DMS153 (cell line): ENCODE results near the gene PTOV1.
"Not testable (repeated sequence)": the region's sequence is repeated elsewhere in the genome, so short reads cannot be mapped to it uniquely, and the experiment has no call there.

Source experiments
- DNase-seq: peaks from one replicate; lab custom pipeline; 2025; lab: John Stamatoyannopoulos, UW

The PTOV1 gene

DNA sequence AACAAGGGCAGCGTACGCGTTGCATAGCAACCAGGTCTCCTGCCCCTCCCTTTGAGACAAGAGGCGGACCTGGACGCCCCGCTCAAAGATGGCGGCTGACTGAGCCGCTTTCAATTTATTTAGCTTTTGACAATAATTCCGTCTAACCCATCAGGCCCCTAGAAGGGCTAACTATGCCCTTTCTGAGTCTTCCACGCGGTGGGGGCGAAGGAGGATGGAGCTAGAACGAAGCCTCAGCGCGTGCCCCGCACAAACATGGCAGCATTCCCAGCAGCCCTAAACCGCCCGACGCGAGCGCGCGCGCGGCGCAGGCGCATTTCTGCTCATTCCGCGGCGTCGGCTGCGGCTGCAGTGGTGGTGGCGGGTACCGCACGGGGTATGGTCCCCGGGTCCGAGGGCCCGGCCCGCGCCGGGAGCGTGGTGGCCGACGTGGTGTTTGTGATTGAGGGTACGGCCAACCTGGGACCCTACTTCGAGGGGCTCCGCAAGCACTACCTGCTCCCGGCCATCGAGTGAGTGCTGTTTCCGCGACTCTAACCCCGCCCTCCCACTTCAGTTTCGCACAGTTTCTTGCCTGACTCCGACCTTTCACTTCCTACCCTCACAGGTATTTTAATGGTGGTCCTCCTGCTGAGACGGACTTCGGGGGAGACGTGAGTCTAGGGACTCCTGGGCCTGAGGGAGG is 32.9 kb upstream of the PTOV1 start, which contains the start of gene MED25:
Gene MED25 (plus strand): TSS at position 326 of the 685 bp plus-strand sequence. CDS start 53 bp downstream, at position 379.
- DNase-seq = peak; percentile 82

DNA sequence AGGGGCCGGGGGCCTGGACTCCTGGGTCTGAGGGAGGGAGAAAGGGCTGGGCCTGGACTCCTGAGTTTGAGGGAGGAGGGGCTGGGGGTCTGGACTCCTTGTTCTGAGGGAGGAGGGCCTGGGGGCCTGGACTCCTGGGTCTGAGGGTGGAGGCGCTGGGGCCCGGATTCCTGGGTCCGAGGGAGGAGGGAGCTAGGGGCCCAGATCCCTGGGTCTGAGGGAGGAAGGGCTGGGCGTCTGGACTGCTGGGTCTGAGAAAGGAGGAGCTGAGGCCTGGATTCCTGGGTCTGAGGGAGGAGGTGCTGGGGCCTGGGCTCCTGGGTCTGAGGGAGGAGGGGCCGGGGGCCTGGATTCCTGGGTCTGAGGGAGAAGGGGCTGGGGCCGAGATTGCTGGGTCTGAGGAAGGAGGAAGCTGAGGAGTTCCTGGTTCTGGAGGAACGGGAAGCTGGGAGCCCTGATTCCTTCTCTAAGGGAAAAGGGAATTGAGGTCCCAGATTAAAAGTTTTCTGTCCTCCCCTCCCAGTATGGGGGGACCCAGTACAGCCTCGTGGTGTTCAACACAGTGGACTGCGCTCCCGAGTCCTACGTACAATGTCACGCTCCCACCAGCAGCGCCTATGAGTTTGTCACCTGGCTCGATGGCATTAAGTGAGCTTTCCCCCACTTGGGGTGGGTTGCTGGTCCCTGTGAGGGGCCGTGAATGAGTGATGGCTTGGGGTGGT is 32.1 kb upstream of the PTOV1 start:
- no peak for DNase-seq

DNA sequence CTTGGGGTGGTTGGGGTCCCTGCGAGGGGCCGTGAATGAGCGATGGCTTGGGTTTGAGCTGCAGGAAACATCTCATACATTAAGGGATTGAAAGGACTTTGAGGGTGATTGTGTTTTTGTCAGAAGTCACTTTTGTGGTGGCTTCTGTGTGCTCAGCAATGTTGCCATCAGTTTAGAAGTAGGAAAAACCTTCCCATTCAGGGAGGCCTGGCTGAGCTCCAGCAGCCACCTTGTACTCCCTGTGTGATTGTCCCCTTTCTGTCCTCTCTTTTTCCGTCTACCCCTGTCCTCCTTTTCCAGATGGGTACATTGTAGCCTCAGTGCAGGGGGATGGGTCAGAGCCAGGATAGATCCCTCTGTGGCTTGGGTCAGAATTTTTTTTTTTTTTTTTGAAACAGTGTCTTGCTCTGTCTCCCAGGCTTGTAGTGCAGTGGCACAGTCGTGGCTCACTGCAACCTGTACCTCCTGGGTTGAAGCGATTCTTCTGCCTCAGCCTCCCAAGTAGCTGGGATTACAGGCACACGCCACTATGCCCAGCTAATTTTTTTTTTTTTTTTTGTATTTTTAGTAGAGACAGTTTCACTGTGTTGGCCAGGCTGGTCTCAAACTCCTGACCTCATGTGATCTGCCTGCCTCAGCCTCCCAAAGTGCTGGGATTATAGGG is 31.4 kb upstream of the PTOV1 start:
- not testable (repeated sequence) for DNase-seq

DNA sequence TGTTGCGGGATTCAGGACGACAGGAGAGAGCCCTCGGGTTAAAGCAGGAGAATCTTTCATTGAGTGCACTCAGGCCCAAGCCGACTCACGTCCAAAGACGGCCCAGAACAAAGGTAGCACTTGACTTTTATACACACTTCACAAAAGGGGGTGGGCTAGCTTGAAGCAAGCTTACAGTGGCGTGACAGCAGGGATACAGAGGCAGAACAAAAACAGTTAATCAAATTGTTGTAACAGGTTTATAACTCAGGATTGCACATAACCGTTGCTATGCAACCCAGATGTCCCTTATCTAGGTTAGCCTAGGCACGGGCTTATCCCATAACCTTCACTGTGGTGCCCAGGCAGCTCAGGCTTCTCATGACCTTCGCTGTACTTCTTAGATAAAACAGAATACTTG is 30.8 kb upstream of the PTOV1 start:
- DNase-seq = peak; percentile 80

DNA sequence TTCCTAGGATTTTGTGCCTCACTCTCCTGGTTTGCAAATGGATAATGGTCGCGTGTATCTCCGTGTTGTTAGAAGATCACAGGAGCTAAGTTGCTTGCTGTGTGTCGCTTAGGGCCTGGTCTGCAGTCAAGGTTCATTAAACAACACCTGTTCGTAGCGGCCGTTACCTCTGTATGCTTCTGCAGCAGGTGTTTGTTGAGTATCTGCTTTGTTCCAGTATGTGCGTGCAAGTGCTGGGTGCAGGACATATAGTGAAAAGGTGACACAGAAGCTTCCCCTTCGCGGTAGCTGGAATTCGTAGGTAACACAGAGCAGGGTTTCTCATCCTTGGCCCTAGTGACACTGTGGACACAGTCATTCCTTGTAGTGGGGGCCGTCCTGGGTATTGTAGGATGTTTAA is 27.5 kb upstream of the PTOV1 start:
- peak; percentile 60 for DNase-seq

DNA sequence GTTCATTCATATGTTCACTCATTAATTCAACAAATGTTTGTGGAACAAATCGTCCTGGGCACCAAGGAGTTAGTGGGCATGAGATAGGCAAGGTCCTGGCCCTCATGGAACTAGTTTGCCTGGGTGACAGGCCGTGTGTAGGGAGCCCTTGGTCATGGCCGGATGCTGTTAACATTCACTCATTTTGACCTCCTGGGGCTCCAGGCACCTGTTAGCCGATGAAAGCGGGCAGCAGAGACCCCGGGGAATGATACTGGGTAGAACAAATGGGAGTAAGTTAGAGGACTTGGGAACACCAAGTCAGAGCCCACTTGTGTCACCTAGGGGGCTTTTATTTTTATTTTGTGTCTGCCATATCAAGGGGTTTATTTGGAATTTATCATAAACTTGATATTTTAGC is 26.3 kb upstream of the PTOV1 start:
- DNase-seq = no peak

DNA sequence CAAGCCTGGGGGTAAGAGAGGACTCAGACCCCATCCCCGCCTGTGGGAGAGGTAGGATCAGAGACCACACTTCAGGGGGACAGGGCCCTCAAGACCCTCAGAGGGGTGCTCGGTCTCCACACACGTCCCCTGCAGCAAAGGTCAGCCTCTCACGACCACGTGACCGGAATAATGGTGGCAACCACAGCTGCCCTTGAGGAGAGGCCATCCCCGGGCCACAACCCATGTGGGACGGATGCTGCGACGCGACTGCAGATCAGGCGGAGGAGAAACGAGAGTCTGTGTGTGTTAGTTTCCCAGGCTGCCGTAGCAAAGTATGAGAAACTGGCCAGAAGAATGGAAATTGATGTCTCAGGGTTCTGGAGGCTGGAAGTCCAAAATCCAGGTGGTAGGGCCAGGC is 23.9 kb upstream of the PTOV1 start:
- DNase-seq = no peak

DNA sequence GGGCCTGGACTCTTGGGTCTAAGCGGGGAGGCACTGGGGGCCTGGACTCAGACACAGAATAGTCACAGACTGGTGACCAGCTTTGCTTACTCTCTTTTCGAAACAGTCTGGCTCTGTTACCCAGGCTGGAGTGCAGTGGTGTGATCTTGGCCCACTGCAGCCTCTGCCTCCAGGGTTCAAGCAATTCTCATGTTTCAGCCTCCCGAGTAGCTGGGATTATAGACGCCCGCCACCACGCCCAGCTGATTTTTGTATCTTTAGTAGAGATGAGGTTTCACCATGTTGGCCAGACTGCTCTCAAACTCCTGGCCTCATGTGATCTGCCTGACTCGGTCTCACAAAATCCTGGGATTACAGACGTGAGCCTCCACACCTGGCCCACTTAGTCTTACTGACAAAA is 21.8 kb upstream of the PTOV1 start:
- DNase-seq = no peak

DNA sequence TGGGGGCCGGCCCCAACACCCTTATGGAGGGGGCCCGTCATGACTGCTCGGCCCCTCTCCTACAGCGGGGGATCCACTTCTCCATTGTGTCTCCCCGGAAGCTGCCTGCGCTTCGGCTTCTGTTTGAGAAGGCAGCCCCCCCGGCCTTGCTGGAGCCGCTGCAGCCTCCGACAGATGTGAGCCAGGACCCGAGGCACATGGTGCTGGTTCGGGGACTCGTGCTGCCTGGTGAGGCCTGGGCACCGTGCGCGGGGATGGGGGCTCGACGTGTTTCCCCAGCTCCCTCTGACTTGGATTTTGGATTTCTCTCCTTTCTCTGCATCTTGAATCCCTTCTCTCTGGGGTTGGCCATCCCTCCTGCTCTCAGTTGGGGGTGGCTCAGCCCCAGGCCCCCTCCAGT is 21.2 kb upstream of the PTOV1 start:
- no peak for DNase-seq

DNA sequence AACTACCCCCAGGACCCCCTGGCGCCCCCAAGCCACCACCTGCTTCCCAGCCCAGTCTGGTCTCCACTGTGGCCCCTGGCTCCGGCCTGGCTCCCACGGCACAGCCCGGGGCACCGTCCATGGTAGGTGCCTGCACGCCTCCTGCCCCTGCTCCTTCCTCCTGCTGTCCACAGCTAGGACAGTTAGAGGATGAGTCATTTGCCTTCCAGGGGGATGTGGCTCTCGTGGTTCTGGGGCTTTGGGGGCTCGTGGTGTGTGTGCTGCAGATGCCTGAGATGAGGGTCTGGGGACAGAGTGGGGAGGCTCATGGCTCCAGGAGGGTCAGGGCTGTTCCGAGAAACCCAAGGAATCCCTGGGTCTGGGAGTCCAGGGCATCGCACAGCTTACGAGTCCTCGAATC is 20.2 kb upstream of the PTOV1 start:
- DNase-seq = no peak

DNA sequence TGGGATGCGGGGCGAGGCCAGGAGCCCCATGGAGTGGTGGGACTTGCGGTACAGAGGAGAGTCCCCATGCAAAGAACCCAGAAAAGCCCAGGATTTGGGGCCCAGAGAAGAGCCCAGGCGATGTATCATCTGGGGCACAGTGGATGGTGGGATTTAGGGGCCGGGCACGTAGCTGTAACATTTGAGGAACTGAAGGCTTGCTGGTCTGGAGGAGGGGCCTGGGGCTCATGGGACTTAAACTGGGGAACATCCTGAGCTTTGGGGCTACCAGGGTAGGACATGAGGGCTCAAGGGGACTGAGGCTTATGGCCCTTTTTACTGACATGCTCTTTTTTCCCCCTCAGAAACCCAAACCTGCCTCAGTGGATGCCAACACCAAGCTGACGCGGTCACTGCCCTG is 19.4 kb upstream of the PTOV1 start:
- DNase-seq = no peak

DNA sequence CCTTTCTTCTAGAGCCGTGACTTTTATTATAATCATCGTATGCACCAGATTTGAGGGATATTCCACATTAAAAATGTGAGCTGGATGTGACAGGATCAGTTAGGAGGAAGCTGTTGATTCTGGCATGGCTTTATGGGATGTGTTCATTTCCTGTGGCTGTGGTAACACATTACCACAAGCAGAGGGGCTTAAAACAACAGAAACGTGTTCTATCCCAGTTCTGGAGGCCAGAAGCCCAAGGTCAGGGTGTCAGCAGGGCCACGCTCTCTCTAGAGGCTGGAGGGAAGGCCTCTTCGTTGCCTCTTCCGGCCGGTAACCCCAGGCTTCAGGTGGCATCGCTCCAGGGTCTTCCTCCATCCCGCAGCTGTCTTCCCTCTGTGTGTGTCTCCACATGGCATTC is 18.4 kb upstream of the PTOV1 start:
- DNase-seq = no peak

DNA sequence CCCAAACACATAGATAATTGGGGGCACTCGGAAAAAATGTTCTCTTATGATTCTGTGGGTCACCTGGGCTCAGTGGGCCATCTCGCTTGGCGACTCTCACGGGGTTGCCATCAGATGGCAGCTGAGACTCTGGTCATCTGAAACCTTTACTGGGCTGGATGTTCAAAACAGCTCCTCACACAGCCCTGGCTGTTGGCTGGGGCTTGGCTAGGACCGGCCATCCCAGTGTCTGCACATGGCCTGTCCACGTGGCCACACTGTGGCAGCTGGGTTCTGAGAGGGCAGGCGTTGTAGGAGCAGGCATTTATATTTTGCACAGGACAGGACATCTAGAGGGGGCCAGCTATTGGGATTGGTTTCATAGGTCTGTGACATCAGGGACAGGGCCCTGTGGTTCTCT is 17.4 kb upstream of the PTOV1 start:
- no peak for DNase-seq

DNA sequence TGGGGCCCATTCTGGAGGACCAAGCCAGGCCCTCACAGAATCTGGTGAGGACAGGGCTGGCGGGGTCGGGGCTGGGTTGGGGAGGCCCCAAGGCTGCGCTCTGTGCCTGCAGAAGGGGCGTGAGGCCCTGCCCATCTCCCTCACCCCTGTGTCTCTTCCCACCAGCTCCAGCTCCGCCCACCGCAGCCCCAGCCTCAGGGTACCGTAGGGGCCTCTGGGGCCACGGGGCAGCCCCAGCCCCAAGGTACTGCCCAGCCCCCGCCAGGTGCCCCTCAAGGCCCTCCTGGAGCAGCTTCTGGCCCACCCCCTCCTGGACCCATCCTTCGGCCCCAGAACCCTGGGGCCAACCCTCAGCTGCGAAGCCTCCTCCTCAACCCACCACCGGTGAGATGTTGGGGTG is 15.4 kb upstream of the PTOV1 start:
- DNase-seq = no peak

DNA sequence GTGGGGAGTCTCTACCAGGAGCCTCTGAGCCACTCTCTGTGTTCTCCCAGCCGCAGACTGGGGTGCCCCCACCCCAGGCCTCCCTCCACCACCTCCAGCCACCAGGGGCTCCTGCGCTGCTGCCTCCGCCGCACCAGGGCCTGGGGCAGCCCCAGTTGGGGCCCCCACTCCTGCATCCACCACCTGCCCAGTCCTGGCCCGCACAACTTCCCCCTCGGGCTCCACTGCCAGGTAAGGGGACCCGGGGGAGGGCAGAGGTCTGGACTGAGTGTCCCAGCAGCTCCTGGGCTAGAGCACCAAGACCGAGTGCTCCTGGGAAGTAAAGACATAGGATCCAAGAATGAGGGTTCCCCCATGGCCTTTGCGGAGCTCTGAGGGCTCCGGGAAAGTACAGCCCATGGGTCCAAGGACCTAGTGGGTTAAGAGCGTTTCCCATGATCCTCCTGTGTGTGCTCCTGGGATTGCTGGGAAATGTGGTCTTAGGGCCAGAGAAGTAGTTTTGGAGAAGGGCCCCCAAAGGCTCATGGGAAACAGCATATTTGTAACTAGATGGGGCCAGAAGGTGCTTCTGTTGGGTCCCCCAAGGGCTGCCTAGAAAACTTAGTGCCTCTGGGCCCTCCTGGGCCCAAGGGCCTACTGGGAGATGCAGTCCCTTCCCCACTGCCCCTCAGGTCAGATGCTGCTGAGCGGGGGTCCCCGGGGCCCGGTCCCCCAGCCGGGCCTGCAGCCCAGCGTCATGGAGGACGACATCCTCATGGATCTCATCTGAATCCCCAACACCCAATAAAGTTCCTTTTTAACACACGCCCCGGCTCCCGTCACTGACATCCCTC is 14.6 kb upstream of the PTOV1 start:
- no peak for DNase-seq

DNA sequence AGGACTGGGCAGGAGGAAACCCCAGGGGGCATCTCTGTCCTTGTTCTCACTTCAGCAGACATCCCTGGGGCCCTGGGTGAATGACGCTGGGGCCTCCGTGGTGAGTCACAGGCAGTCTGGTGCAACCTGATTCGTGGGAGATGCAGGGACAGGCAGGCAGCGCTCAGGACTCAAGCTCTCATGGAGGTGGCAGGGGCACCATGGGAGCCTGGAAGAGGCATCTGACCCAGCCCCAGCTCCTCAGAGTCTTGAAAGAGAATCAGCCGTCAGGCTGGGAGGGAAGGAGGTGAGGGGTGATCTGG is 14.0 kb upstream of the PTOV1 start:
- DNase-seq = no peak

DNA sequence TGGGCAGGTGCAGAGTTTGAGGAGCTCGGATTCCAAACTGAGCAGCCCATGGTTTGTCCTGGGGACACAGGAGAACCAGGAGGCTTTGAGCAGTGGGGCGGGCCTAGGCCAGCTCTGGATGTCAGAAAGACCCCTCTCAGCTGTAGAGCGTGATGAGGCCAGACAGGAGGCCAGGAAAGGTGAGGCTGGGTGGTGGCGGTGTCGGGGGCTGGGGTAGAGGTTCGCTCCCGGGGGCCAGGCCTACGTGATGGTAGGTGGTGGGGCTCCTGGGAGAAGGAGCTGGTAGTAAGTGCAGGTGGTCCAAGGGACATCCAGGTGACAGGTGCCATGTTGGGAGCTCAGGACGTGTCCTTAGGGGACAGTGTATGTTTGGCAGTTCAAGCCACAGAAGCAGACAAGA is 13.5 kb upstream of the PTOV1 start:
- no peak for DNase-seq

DNA sequence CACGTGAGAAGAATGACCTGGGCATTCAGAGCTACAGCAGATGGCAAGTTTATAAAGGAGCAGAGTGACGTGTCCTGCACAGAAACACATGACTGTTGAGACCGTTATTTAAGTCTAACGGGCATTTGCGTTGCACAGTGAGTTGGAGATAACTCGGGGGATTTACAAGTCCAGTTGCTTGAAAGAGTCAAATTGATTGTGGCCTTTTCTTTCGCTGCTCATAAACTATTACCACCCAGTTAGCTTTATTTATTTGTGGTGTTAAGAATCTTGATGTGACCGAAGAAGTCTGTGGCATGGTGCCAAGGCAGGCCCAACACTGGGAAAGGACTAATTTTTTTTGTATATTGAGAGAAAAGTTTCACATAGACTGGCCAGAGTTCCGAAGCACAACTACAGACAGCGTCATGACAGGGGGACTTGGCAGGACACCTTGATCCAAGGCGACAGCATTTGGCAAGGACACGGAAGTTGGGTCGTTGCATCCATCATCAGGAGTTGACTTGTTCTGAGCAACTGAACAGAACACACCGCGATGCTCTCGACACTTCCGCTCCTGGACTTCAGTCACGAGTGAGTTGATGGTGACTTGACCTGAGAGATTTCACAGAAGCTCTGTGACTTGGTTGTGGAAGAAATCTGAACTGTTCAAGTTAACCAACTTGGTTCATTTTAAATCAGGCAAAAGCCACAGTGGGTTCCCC is 11.9 kb upstream of the PTOV1 start:
- no peak for DNase-seq

DNA sequence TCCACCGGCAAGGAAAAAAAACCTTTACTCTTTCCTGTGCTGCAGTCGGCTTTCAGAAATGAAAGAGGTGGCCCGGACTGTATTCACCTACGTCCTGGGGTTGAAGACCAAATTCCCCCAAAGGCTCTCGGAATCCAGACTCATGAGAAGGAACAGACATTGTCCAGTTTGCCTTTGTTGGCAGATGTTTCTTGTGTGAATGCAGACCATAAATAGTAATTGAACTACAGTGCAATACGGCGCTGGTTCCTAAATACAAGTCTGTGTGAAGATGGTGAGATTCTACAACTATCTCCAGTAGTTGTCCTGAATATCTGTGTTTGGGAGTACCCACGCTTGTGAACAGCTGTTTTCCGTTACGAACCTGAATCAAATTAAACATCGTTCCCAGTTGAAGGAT is 11.2 kb upstream of the PTOV1 start:
- DNase-seq = no peak

DNA sequence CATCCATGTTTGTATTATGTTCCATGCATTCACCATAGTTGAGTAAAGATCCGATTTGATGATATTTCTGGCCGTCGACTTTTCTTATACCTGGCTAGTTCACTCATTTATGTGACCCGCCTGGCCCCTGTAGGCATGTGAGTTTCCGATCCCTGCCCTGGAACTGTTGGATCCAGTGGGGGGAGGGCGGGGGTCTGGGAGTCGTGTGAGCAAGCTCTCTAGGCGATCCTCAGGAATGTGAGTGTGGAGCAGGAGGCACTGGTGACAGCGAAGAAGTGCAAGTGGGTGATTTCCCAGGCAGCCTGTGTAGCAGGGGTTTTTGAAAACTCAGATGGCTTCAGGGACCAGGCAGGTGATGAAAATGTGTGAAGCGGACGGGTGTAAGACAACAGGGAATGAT is 10.6 kb upstream of the PTOV1 start:
- no peak for DNase-seq

DNA sequence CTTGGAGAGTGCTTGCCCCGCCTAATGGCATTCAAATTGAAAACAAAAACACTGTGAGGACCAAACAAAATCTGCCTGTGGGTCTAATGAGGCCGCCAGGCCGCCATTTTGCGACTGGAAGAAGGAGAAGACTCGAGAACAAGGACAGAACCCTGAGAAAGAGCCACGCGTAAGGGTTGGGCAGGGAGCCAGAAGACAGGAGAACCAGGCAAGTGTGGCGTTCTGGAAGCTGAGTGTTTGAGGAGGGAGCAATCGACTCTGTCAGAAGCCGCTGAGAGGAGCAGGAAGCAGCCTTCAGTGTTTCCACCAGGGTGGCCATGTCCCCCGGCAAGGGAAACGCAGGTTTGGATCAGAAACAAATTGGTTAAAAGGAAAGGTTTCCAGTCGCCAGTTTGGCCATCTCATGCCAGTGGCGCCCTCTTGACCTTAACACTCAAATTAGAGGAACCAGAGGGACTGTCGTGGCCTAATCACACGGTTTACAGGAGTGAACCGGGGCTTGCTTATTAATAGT is 10.2 kb upstream of the PTOV1 start:
- DNase-seq = no peak

DNA sequence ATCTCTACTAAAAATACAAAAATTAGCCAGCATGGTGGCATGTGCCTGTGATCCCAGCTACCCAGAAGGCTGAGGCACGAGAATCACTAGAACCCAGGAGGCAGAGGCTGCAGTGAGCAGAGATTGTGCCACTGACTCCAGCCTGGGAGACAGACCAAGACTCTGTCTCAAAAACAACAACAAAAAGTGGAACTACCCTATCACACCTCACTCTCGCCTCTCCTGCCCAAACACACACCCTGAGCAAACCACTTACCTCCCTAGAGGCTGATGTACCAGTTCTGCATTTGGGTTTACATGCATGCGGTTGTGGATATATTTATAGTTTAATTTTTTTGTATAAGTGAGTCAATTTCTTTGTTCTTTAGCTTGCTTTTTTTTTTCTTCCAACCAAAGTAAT is 7.7 kb upstream of the PTOV1 start:
- DNase-seq = no peak
